Hindlimb muscle (tissue), 1 donor: ENCODE results near the gene CENATAC. TPM values are rescaled to one million over a fixed set of nuclear protein-coding genes. Genes with fewer than 3 reads are reported as not detected.
"Not testable (repeated sequence)": the region's sequence is repeated elsewhere in the genome, so short reads cannot be mapped to it uniquely, and the experiment has no call there.

Source experiments
- DNase-seq: peaks from one replicate; pipeline ENCODE4 v3.0.0-alpha.2; 2013
- polyA plus RNA-seq: library from polyadenylated mRNA; unstranded; fragments of 120-200 nt; gene quantifications from one replicate; pipeline ENCODE4 v1.2.1, GENCODE V29; 2013; ENCODE audit not compliant: insufficient read length

The CENATAC gene, protein sequence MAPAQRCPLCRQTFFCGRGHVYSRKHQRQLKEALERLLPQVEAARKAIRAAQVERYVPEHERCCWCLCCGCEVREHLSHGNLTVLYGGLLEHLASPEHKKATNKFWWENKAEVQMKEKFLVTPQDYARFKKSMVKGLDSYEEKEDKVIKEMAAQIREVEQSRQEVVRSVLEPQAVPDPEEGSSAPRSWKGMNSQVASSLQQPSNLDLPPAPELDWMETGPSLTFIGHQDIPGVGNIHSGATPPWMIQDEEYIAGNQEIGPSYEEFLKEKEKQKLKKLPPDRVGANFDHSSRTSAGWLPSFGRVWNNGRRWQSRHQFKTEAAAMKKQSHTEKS
- 21.5 TPM for polyA plus RNA-seq

GRCh38 chr11:118997627-118998387, at the start of gene CENATAC:
Gene CENATAC, plus strand, starts transcription at chr11:118998138. Its CDS starts 60 bp downstream, at chr11:118998198.
- DNase-seq, result peak; percentile 92

DNA sequence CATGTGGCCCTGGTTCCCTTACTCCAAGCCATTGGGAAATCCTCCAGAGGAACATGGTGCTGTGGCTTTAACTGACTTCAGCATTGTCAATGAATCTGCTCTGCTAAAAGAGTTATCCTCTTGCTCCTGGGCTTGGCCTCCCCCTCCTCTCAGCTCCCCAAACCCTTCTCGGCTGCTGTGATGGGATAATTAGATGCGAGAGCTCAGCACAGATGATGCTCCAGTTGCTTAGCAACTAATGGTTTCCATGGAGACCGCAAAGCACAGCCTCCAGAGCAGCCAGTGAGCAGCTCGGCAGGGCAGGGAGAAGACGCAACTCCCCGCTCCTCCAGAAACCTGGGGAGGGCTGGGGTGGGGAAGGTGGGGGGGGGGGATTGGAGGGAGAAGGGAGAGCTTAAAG, 44.7 kb upstream of the CENATAC start:
- DNase-seq, result no peak

DNA sequence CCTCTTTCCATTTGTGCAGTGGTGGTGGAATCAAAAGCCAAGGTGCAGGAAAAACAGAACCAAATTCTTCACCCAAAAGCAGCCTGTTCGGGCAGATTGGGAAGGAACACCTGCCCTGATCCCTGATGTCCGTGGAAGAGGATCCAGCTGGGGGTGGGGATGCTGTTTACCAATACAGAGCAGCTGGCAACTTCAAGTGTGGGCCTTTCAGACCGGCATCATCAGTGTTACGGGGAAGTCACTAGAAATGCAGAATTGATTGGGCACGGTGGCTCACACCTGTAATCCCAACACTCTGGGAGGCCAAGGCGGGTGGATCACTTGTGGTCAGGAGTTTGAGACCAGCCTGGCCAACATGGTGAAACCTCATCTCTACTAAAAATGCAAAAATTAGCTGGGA, 44.0 kb upstream of the CENATAC start:
- DNase-seq, result not testable (repeated sequence)

DNA sequence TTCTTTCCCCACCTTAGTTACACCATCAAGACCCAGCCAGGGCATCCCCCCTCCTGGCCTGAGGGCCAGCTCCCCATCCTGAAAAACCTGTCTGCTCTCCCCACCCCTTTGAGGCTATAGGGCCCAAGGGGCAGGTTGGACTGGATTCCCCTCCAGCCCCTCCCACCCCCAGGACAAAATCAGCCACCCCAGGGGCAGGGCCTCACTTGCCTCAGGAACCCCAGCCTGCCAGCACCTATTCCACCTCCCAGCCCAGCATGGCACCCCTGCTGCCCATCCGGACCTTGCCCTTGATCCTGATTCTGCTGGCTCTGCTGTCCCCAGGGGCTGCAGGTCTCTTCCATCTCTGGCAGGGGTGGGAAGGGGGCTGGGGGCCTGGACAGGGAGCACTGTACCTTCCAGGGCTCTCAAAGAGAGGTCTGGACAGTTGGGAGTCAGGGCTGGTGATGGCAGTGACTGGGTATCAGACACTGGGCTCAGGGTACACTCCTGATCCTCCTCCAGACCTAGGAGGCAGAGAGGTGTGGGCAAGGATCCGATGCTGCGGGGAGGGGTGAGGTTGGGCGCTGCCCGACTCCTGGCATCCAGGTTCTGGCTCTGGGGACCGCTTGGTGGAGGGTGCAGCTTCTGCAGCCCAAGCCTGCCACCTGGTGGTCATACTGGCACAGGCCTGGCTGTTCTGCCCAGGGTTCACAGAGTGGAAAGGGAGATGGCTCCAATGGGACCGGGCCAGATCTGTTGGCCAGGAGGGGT, 41.7 kb upstream of the CENATAC start, which contains the start of gene UPK2:
Gene UPK2, plus strand, starts transcription at position 205 of the 753 bp plus-strand sequence. Its CDS starts 53 bp downstream, at position 258.
- peak; percentile 77 for DNase-seq

DNA sequence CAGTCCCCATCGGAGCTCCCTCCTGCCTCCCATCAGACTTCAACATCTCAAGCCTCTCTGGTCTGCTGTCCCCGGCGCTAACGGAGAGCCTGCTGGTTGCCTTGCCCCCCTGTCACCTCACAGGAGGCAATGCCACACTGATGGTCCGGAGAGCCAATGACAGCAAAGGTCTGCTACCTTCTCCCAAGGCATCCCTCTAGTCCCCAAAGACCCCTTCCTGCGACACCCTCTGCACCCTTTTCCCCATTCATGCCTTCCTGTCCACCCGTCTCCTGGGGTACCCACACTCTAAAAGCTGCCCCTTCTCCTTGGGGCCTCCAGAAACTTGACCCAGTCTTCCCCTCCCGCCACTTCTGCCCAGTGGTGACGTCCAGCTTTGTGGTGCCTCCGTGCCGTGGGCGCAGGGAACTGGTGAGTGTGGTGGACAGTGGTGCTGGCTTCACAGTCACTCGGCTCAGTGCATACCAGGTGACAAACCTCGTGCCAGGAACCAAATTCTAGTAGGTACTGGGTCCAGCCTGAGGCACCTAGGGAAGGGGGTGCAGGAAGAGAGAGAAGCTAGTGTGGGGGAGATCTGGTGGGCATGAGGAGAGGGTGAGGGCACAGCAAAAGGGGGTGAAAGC, 41.0 kb upstream of the CENATAC start:
- DNase-seq, result no peak

- DNase-seq, result no peak
Observed at GRCh38 chr11:118957549-118957948, 40.4 kb upstream of the CENATAC start.

DNA sequence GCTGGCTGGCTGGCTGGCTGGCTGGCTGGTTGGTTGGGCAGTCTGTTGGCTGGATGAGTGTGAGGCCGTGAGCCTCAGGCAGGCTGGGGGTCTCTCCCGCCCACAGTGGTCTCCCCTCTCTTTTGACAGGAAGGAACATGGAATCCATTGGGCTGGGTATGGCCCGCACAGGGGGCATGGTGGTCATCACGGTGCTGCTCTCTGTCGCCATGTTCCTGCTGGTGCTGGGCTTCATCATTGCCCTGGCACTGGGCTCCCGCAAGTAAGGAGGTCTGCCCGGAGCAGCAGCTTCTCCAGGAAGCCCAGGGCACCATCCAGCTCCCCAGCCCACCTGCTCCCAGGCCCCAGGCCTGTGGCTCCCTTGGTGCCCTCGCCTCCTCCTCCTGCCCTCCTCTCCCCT, 40.0 kb upstream of the CENATAC start:
- DNase-seq, result no peak

- no peak for DNase-seq
Observed at GRCh38 chr11:118958577-118958976, 39.4 kb upstream of the CENATAC start.

DNA sequence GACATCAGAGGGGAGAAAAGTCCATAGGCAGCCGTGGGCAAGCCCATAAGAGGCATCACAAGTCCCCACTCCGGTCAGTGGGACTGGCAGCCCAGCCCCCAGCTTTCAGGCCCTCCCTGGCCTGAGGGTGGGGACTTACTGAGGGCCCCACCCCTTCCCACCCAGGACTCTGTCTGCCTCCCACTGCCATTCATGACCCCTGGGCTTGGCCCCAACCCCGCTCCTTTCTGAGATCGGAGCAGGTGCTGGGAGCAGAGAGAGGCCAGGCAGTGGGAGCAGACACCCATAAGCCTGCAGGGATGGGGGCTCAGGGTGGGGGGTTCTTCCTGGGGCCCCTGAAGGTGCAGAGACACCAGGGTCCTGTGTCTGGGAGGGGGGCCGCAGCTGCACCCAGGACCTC, 36.7 kb upstream of the CENATAC start:
- DNase-seq, result no peak

DNA sequence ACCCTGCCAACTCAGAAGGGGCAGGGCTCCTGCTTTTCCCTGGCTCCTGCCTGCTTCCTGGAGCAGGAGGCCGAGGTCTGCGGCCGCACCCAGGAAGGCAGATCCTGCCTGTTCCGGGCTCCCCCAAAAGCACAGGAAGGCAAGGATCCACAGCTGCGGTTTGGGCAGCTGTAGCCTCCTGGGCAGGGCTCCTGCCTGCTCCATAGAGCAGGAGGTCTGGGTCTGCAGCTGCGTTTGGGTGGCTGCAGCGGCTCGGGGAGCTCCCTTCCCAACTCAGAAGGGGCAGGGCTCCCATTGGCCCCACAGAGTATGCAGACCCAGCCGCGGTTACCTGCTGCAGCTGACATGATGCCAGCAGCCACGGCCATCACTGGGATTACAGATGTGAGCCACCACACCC, 36.3 kb upstream of the CENATAC start:
- DNase-seq, result no peak

DNA sequence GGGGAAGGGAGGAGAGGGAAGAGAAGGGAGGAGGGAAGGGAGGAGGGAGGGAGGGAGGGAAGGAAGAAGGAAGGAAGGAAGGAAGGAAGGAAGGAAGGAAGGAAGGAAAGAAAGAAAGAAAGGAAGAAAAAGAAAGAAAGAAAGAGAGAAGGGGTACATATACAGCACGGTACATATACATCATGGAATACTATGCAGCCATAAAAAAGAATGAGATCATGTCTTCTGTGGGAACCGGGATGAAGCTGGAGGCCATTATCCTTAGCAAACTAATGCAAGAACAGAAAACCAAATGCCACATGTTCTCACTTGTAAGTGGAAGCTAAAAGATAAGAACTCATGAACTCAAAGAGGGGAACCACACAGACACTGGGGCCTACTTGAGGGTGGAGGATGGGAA, 28.4 kb upstream of the CENATAC start:
- not testable (repeated sequence) for DNase-seq

DNA sequence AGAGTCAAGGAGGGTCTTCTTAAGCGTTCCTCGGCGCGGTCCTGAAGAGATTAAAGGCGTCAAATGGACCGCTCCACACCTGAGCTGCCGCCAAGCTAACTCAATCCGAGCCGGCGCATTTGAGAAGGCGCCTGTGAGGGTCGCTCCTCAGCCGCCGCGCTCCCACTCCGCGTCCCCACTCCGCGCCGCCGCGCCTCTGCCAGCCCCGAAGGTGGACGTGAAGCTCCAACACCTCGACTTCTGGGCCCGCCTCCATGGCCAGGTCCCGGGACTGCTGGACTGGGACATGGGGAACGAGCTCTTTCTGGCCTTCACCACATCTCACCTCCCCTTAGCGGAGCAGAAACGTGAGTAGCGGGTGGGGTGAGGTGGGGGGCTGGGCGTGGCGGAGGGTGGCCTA, 26.3 kb upstream of the CENATAC start, which contains the start of gene FOXR1:
Gene FOXR1, plus strand, starts transcription at position 116 of the 400 bp plus-strand sequence. Its CDS starts 171 bp downstream, at position 287.
- no peak for DNase-seq

GRCh38 chr11:118973985-118974384, 24.0 kb upstream of the CENATAC start:
- no peak for DNase-seq

- DNase-seq, result no peak
Observed at GRCh38 chr11:118975771-118976709, 21.9 kb upstream of the CENATAC start.

GRCh38 chr11:118979434-118979833, 18.5 kb upstream of the CENATAC start:
- no peak for DNase-seq

GRCh38 chr11:118980191-118980881, 17.6 kb upstream of the CENATAC start:
- DNase-seq, result no peak

DNA sequence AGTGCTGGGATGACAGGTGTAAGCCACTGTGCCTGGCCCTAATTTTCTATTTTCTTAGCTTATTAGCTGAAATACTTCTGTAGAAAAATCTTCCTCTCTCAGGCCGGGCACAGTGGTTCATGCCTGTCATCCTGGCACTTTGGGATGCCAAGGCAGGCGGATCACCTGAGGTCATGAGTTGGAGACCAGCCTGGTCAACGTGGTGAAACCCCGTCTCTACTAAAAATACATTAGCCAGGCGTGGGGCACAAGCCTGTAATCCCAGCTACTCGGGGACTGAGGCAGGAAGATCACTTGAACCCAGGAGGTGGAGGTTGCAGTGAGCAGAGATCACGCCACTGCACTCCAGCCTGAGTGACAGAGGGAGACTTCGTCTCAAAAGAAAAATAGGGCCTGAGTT, 13.6 kb upstream of the CENATAC start:
- DNase-seq, result not testable (repeated sequence)

GRCh38 chr11:118984825-118985224, 13.1 kb upstream of the CENATAC start:
- no peak for DNase-seq

- no peak for DNase-seq
Observed at GRCh38 chr11:118988280-118988679, 9.7 kb upstream of the CENATAC start.

- DNase-seq, result not testable (repeated sequence)
Observed at GRCh38 chr11:118991486-118992038, 6.4 kb upstream of the CENATAC start.
